ENCODE measurements around the gene MBP.

Gene MBP

GRCh38 chr18:77082316-77082955 lies 50.1 kb downstream of the MBP start:
- DNase-seq (ENCODE audit: low spot score), result no peak

GRCh38 chr18:77081390-77081778 lies 51.2 kb downstream of the MBP start:
- DNase-seq (ENCODE audit: low spot score), result no peak

- DNase-seq (ENCODE audit: low spot score), result no peak
Measured at GRCh38 chr18:77079954-77080682, 52.5 kb downstream of the MBP start.

- no peak for DNase-seq (ENCODE audit: low spot score)
Measured at GRCh38 chr18:77079088-77079487, 53.5 kb downstream of the MBP start.

GRCh38 chr18:77078690-77079070 lies 53.9 kb downstream of the MBP start:
- no peak for DNase-seq (ENCODE audit: low spot score)

- no peak for DNase-seq (ENCODE audit: low spot score)
Measured at GRCh38 chr18:77077941-77078689, 54.5 kb downstream of the MBP start.

- no peak for DNase-seq (ENCODE audit: low spot score)
Measured at GRCh38 chr18:77077401-77077800, 55.2 kb downstream of the MBP start.

- DNase-seq (ENCODE audit: low spot score), result no peak
Measured at GRCh38 chr18:77076111-77076510, 56.5 kb downstream of the MBP start.

GRCh38 chr18:77074431-77074830 lies 58.2 kb downstream of the MBP start:
- no peak for DNase-seq (ENCODE audit: low spot score)

- no peak for DNase-seq (ENCODE audit: low spot score)
Measured at GRCh38 chr18:77073336-77074093, 59.1 kb downstream of the MBP start.

GRCh38 chr18:77072566-77072965 lies 60.0 kb downstream of the MBP start:
- DNase-seq (ENCODE audit: low spot score), result no peak

- DNase-seq (ENCODE audit: low spot score), result no peak
Measured at GRCh38 chr18:77071711-77072292, 60.8 kb downstream of the MBP start.

GRCh38 chr18:77071061-77071460 lies 61.5 kb downstream of the MBP start:
- no peak for DNase-seq (ENCODE audit: low spot score)

GRCh38 chr18:77070627-77071026 lies 62.0 kb downstream of the MBP start:
- no peak for DNase-seq (ENCODE audit: low spot score)

- DNase-seq (ENCODE audit: low spot score), result no peak
Measured at GRCh38 chr18:77069931-77070330, 62.7 kb downstream of the MBP start.

GRCh38 chr18:77069482-77069881 lies 63.1 kb downstream of the MBP start:
- DNase-seq (ENCODE audit: low spot score), result no peak

- DNase-seq (ENCODE audit: low spot score), result no peak
Measured at GRCh38 chr18:77068321-77069312, 64.0 kb downstream of the MBP start.

- no peak for DNase-seq (ENCODE audit: low spot score)
Measured at GRCh38 chr18:77067291-77068061, 65.1 kb downstream of the MBP start.

- no peak for DNase-seq (ENCODE audit: low spot score)
Measured at GRCh38 chr18:77066689-77067088, 65.9 kb downstream of the MBP start.

GRCh38 chr18:77066101-77066500 lies 66.5 kb downstream of the MBP start:
- no peak for DNase-seq (ENCODE audit: low spot score)

Data from HuH-7.5 (cell line).